IMR-90 (cell line): ENCODE results near the gene SPDEF. TPM values are rescaled to one million over a fixed set of nuclear protein-coding genes. Genes with fewer than 3 reads are reported as not detected.

Experiments
- ATAC-seq: fragments of 200-7000 bp; cut with Tn5 transposase; 2 replicates; pipeline ENCODE4 v1.9.1; 2020; ENCODE audit warnings: low read depth, mild to moderate bottlenecking, moderate library complexity
- BruUV-seq: library from RNA; stranded (reverse); fragments of 400-500 nt; replicated peaks from 2 replicates; lab custom pipeline; 2021; lab: Mats Ljungman, UMichigan
- CTCF ChIA-PET: fragments of 300-600 bp; formaldehyde crosslinking; extraction: SDS; loops from one replicate; lab custom pipeline; 2021; ENCODE audit warnings: antibody characterized with exemption; lab: Yijun Ruan, JAX
- POLR2A ChIA-PET: fragments of 300-600 bp; sonication (Branson Sonifier 250); formaldehyde crosslinking; loops from one replicate; lab custom pipeline; 2022; ENCODE audit warnings: antibody characterized with exemption; ENCODE audit not compliant: unreplicated experiment; lab: Charles Lee
- DNase-seq: peaks from one replicate; pipeline ENCODE4 v3.0.0; 2013
- H2AFZ ChIP-seq: replicated peaks from 2 replicates; pipeline ENCODE3; 2013; ENCODE audit warnings: low read length, mild to moderate bottlenecking; ENCODE audit not compliant: poor library complexity
- H2AK5ac ChIP-seq: 2 replicates; pipeline ENCODE4 v1.6.1; 2013; ENCODE audit warnings: low read depth, low read length, inconsistent platforms
- H2AK9ac ChIP-seq: replicated peaks from 2 replicates; pipeline ENCODE3; 2013; ENCODE audit warnings: mild to moderate bottlenecking, low read depth, low read length, moderate library complexity; ENCODE audit not compliant: poor library complexity
- H2BK120ac ChIP-seq: 2 replicates; pipeline ENCODE4 v1.6.1; 2013; ENCODE audit warnings: low read depth, low read length, inconsistent platforms
- H2BK15ac ChIP-seq: 3 replicates; pipeline ENCODE4 v1.6.1; 2013; ENCODE audit warnings: low read depth, low read length, inconsistent platforms
- H2BK20ac ChIP-seq: 2 replicates; pipeline ENCODE4 v1.6.1; 2013; ENCODE audit warnings: low read depth, mild to moderate bottlenecking, inconsistent platforms, low read length, moderate library complexity
- H2BK5ac ChIP-seq: 2 replicates; pipeline ENCODE4 v1.6.1; 2013; ENCODE audit warnings: mild to moderate bottlenecking, low read depth, low read length, inconsistent platforms; ENCODE audit not compliant: poor library complexity, severe bottlenecking
- H3K14ac ChIP-seq: replicated peaks from 2 replicates; pipeline ENCODE4 v1.6.1; 2013; ENCODE audit warnings: low read depth, low read length, inconsistent platforms
- H3K18ac ChIP-seq: 2 replicates; pipeline ENCODE4 v1.6.1; 2013; ENCODE audit warnings: low read depth, low read length, control low read depth
- H3K23ac ChIP-seq: 2 replicates; pipeline ENCODE4 v1.6.1; 2013; ENCODE audit warnings: low read depth, low read length, inconsistent platforms
- H3K27ac ChIP-seq: 2 replicates; pipeline ENCODE4 v1.5.1; 2013; ENCODE audit warnings: mild to moderate bottlenecking, control low read depth, low read length; ENCODE audit not compliant: insufficient read depth
- H3K27me3 ChIP-seq: 2 replicates; pipeline ENCODE4 v1.6.1; 2013; ENCODE audit warnings: low read length; ENCODE audit not compliant: control insufficient read depth, insufficient read depth
- H3K36me3 ChIP-seq: 2 replicates; pipeline ENCODE4 v1.6.1; 2013; ENCODE audit warnings: low read length, mixed read lengths; ENCODE audit not compliant: control insufficient read depth, insufficient read depth
- H3K4ac ChIP-seq: 2 replicates; pipeline ENCODE4 v1.6.1; 2013; ENCODE audit warnings: low read depth, low read length, inconsistent platforms
- H3K4me1 ChIP-seq: 2 replicates; pipeline ENCODE4 v1.6.1; 2013; ENCODE audit warnings: low read length, mixed read lengths; ENCODE audit not compliant: control insufficient read depth, insufficient read depth
- H3K4me2 ChIP-seq: 2 replicates; pipeline ENCODE4 v1.6.1; 2013; ENCODE audit warnings: low read depth, mild to moderate bottlenecking, control low read depth, low read length, moderate library complexity
- H3K4me3 ChIP-seq: 2 replicates; pipeline ENCODE4 v1.5.1; 2013; ENCODE audit warnings: low read depth, mild to moderate bottlenecking, control low read depth, low read length, moderate library complexity; ENCODE audit not compliant: insufficient read depth
- H3K56ac ChIP-seq: 2 replicates; pipeline ENCODE4 v1.6.1; 2013; ENCODE audit warnings: low read length, inconsistent platforms; ENCODE audit not compliant: insufficient read depth; ENCODE audit errors: extremely low read depth
- H3K79me1 ChIP-seq, 2 experiments: 2 replicates each; pipeline ENCODE4 v1.6.1; 2013; ENCODE audit warnings: low read length in 2 of 2, inconsistent platforms in 1 of 2, low read depth in 1 of 2
- H3K9ac ChIP-seq: 2 replicates; pipeline ENCODE4 v1.6.1; 2013; ENCODE audit warnings: low read depth, low read length, control low read depth
- H3K9me1 ChIP-seq: 2 replicates; pipeline ENCODE4 v1.6.1; 2013; ENCODE audit warnings: low read length, inconsistent platforms; ENCODE audit not compliant: insufficient read depth
- H3K9me3 ChIP-seq: 2 replicates; pipeline ENCODE4 v1.6.1; 2013; ENCODE audit warnings: low read length; ENCODE audit not compliant: control insufficient read depth, insufficient read depth
- H4K20me1 ChIP-seq: 2 replicates; pipeline ENCODE4 v1.6.1; 2013; ENCODE audit warnings: low read length, inconsistent platforms; ENCODE audit not compliant: insufficient read depth
- H4K5ac ChIP-seq: 2 replicates; pipeline ENCODE4 v1.6.1; 2013; ENCODE audit warnings: mild to moderate bottlenecking, low read depth, low read length, control low read depth
- H4K8ac ChIP-seq, 2 experiments: 2 replicates each; pipeline ENCODE4 v1.6.1; 2013; ENCODE audit warnings: low read depth in 2 of 2, low read length in 2 of 2, control low read depth in 1 of 2, inconsistent platforms in 1 of 2
- H4K91ac ChIP-seq: 2 replicates; pipeline ENCODE4 v1.6.1; 2013; ENCODE audit warnings: low read depth, low read length, inconsistent platforms; ENCODE audit not compliant: insufficient read depth
- CEBPB ChIP-seq: IDR thresholded peaks from 2 replicates; pipeline ENCODE4 v1.6.1; 2012; ENCODE audit warnings: low read depth, low read length, improper control_type of control experiment
- CHD1 ChIP-seq: IDR thresholded peaks from 2 replicates; pipeline ENCODE4 v1.6.1; 2012; ENCODE audit warnings: low read depth, low read length, improper control_type of control experiment
- CTCF ChIP-seq: conservative IDR thresholded peaks from 2 replicates; pipeline ENCODE4 v1.5.1; 2012; ENCODE audit warnings: mild to moderate bottlenecking, low read depth, low read length, improper control_type of control experiment
- MAFK ChIP-seq: IDR thresholded peaks from 2 replicates; pipeline ENCODE4 v1.6.1; 2012; ENCODE audit warnings: low read depth, low read length, improper control_type of control experiment
- MXI1 ChIP-seq: IDR thresholded peaks from 2 replicates; pipeline ENCODE4 v1.6.1; 2012; ENCODE audit warnings: low read depth, mild to moderate bottlenecking, low read length, moderate library complexity, borderline replicate concordance
- NFE2L2 ChIP-seq: fragments of 150-350 bp; IDR thresholded peaks from 2 replicates; pipeline ENCODE4 v1.6.1; 2016; ENCODE audit warnings: low read depth, mild to moderate bottlenecking, low read length
- USF2 ChIP-seq: fragments of 150-350 bp; IDR thresholded peaks from 2 replicates; pipeline ENCODE4 v1.6.1; 2017; ENCODE audit warnings: mild to moderate bottlenecking, antibody characterized with exemption, low read length, low read depth
- WGBS, 2 experiments: methylation state at CpG; one replicate each; pipeline versions ENCODE4 v1.1.5 to v1.1.7; 2013; ENCODE audit warnings: missing lambda C conversion rate in 2 of 2; ENCODE audit not compliant: insufficient read length in 1 of 2; ENCODE audit errors: extremely low coverage in 2 of 2; 5-methylcytosine and 5-hydroxymethylcytosine counted together
- dilution Hi-C: fragments of 300-500 bp; cut with HindIII; formaldehyde crosslinking; loops from one replicate; pipeline ENCODE4 v1.14.3; 2018; ENCODE audit warnings: low sequenced_read_pairs; ENCODE audit not compliant: unreplicated experiment
- in situ Hi-C: fragments of 300-500 bp; cut with MboI; formaldehyde crosslinking; loops from 3 replicates; pipeline ENCODE4 v1.14.3; 2019; ENCODE audit warnings: low sequenced_read_pairs, inconsistent platforms, mixed read lengths
- intact Hi-C: fragments of 100-400 bp; cut with micrococcal nuclease; formaldehyde crosslinking; loops from 2 replicates; pipeline ENCODE4 v1.10.0; 2022
- polyA plus RNA-seq, 3 experiments: library from polyadenylated mRNA; depleted of rRNA; stranded (reverse); fragments of >200 nt; gene quantifications; 2 replicates each; pipeline ENCODE4 v1.2.3, GENCODE V29; 2012; ENCODE audit warnings: low replicate concordance in 1 of 3
- total RNA-seq: library from RNA; depleted of rRNA; stranded (reverse); fragments of >200 nt; gene quantifications from 2 replicates; pipeline ENCODE4 v1.2.3, GENCODE V29; 2012

Gene SPDEF
- total and polyA plus RNA-seq, 2 of the 4 experiments (the other 2 are of a cell fraction), result 0.05 TPM; not detected in 1

- no peak overlapping the region for H3K14ac ChIP-seq
- H3K4ac ChIP-seq, result no peak overlapping the region
- H3K9me1 ChIP-seq, result no peaks in the 10 kb centered on the region; the same call in 1 of the 2 replicates
- H4K20me1 ChIP-seq, result no peaks in the 10 kb centered on the region
- no peak overlapping the region for H4K5ac ChIP-seq
- H3K4me3 ChIP-seq, result no peak overlapping the region
- H2AK9ac ChIP-seq, result no peak overlapping the region
- WGBS, 2 experiments, result 85% methylated on average over 4 of the region's 11 CpGs; no CpG with 5 or more reads in 1 of the 2 experiments
- no peak overlapping the region for H3K23ac ChIP-seq
- H4K91ac ChIP-seq, result no peak overlapping the region
- no peak overlapping the region for H2BK120ac ChIP-seq
- H3K56ac ChIP-seq, result no peak overlapping the region
- no peak overlapping the region for H2BK20ac ChIP-seq
- no peak overlapping the region for H2BK5ac ChIP-seq
- no peak overlapping the region for H3K4me2 ChIP-seq
- BruUV-seq, result no TSS peak
- in situ Hi-C loops, result no loop called here
- no peak for DNase-seq
- TF ChIP-seq MAFK (no peak), USF2 (no peak), CHD1 (no peak), NFE2L2 (no peak), CTCF (no peak), MXI1 (no peak), CEBPB (no peak)
- H2AFZ ChIP-seq, result no peak overlapping the region
- H4K8ac ChIP-seq, result no peak overlapping the region
- dilution Hi-C loops, result no loop called here
- POLR2A ChIA-PET, result no interaction called here
- H3K9ac ChIP-seq, result no peak overlapping the region
- H2AK5ac ChIP-seq, result no peak overlapping the region
- H3K18ac ChIP-seq, result no peak overlapping the region
- CTCF ChIA-PET, result no interaction called here
- no peaks in the 10 kb centered on the region for H3K9me3 ChIP-seq
- H3K27ac ChIP-seq, result no peak overlapping the region
- intact Hi-C loops, result no loop called here
- H2BK15ac ChIP-seq, result no peak overlapping the region
- H3K4me1 ChIP-seq, result peaks cover 5% of the 10 kb centered on the region; the same call in 1 of the 2 replicates
- ATAC-seq, result no peak
- H3K27me3 ChIP-seq, result peaks cover 30% of the 10 kb centered on the region
- H3K79me1 ChIP-seq, result no peaks in the 10 kb centered on the region
- no peaks in the 10 kb centered on the region for H3K36me3 ChIP-seq
Measured at GRCh38 chr6:34547701-34548644, 8.2 kb downstream of the SPDEF start.
